Measurements from ENCODE around the gene HDAC3. TPM values are rescaled to one million over a fixed set of nuclear protein-coding genes. Genes with fewer than 3 reads are reported as not detected.
A peak's percentile ranks its signal among the peaks of the same experiment; 100 is the strongest.

HDAC3 gene
- total RNA-seq, 1 experiment from 2014 or later, result 91.9 TPM

DNA sequence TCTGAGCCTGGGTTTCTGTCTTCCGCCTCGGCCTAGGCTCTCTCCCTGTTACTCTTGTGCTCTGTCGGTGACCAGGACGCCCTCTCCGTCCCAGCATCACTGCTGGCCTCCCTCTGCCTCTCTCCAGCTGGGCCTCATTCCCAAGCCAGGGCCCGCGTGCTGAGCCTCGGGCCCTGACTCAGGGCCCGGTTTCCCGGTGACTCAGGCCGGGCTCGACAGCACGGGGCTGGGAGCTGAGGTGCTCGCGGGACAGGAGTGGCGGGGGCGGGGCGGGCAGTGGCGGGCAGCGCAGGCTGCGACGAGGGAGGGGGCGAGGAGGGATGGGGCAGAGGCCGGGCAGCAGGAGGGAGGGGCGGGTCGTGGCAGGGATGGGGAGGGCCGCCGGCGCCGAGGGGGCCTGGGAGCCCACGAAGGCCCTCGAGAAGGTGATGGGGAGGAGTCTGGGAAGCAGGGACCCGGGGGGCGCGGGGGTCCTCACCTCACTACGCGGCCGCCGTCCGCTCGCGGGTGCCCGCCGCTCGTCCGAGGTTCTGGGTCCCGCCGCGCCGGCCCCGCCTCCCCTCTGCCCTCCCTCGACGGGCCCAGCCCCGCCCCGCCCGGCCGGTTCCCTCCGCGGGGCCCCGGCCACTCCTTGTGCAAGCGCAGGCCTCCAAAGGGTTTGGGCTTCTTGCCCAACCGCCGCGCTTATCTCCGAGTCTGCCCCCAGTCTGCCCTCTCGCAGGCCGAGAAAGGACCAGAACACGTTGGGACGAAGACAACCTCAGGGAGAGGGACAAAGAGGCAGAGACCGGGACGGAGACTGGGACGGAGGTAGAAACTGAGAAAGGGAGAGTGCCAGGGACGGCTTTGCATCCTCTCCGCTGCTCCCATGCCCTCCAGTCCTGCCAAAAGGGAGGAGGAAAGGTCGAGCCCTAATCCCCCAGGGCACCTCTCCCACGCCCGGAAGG, 45.3 kb upstream of the HDAC3 start, which contains the start of gene ARAP3:
Gene ARAP3, minus strand, starts transcription at position 536 of the 947 bp plus-strand sequence. CDS start 1,744 bp downstream, outside the sequence.
- Histone ChIP-seq H3K27ac (ENCODE audit: low read depth, low read length) (peak within 1 kb of the TSS; percentile 66), H3K4me3 (replicated peaks in 1 of 2; ENCODE audit: low read depth in 1 of 2, low read length in 2 of 2) (peak within 1 kb of the TSS; percentile 56 to 61), H3K9ac (ENCODE audit: low read length) (peak within 1 kb of the TSS; percentile 66), H2AFZ (ENCODE audit: low read depth, low read length, poor library complexity, severe bottlenecking) (no peak within 1 kb of the TSS), H3K27me3 (ENCODE audit: insufficient read depth, low read length) (no peaks in the 10 kb centered on the region), H3K9me2 (ENCODE audit: insufficient read depth) (no peaks in the 10 kb centered on the region), H4K20me1 (ENCODE audit: insufficient read depth) (no peaks in the 10 kb centered on the region), H3K4me2 (ENCODE audit: low read length) (peak within 1 kb of the TSS; percentile 85), H3K79me2 (ENCODE audit: insufficient read depth, low read length) (no peaks in the 10 kb centered on the region; the same call in 1 of the 2 replicates), H3K4me1 (ENCODE audit: control insufficient read depth in 1 of 2, insufficient read depth in 2 of 2, low read length in 2 of 2) (peaks cover 18 to 30% of the 10 kb centered on the region in 2 experiments), H3K36me3 (ENCODE audit: control insufficient read depth in 1 of 2, insufficient read depth in 2 of 2, low read length in 2 of 2) (no peaks in the 10 kb centered on the region), H3K9me3 (ENCODE audit: control insufficient read depth in 1 of 2, insufficient read depth in 1 of 2, low read depth in 1 of 2, low read length in 2 of 2) (no peaks in the 10 kb centered on the region)
- peak; percentile 40 for DNase-seq (ENCODE audit: low read depth, low spot score)
- POLR2A ChIA-PET, result interaction anchor here (0.6 to 2.0 kb wide), 4 partner anchors 10 to 1744 kb away, joined by 3 to 10 read pairs (median 7); partner anchors contain the start of genes PCDH1 and RELL2
- RAD21 ChIA-PET (ENCODE audit: low non-redundant PET in 1 of 2, low total read pairs in 2 of 2, uncharacterized antibody in 2 of 2, unreplicated experiment in 2 of 2), result interaction anchor here in 1 of 2 experiments (0.6 kb wide), 1 partner anchor 90 kb away, joined by 3 read pairs; no protein-coding TSS in a partner anchor
- BruUV-seq (replicated peaks), result no TSS peak
- intact Hi-C loops (cut with micrococcal nuclease), result no loop called here
- peak; percentile 86 for ATAC-seq
- no peak for TF ChIP-seq POLR2A (IDR thresholded peaks at IDR 0.05; ENCODE audit: borderline replicate concordance, extremely low read depth, insufficient read depth, insufficient read length)
- no peak; the same call in 1 of the 2 replicates for TF ChIP-seq SP1 (IDR thresholded peaks at IDR 0.05; ENCODE audit: low read depth)
- TF ChIP-seq ZBTB33 (IDR thresholded peaks at IDR 0.05; ENCODE audit: extremely low read depth, insufficient replicate concordance, low read length), result no peak
- TF ChIP-seq SRF (IDR thresholded peaks at IDR 0.05; ENCODE audit: low read depth), result no peak
- TF ChIP-seq, protein P1, sequence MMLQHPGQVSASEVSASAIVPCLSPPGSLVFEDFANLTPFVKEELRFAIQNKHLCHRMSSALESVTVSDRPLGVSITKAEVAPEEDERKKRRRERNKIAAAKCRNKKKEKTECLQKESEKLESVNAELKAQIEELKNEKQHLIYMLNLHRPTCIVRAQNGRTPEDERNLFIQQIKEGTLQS (IDR thresholded peaks at IDR 0.05), result no peak
- TF ChIP-seq ZNF274 (IDR thresholded peaks at IDR 0.05; ENCODE audit: low read depth, low read length), result no peak
- TF ChIP-seq, protein P2, sequence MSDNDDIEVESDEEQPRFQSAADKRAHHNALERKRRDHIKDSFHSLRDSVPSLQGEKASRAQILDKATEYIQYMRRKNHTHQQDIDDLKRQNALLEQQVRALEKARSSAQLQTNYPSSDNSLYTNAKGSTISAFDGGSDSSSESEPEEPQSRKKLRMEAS (IDR thresholded peaks at IDR 0.05), result peak; percentile 89
- peak; percentile 78 for TF ChIP-seq ZFX (IDR thresholded peaks at IDR 0.05)
- no peak for TF ChIP-seq RAD21 (IDR thresholded peaks at IDR 0.05; ENCODE audit: low read depth)
- TF ChIP-seq SIN3A (IDR thresholded peaks at IDR 0.05; ENCODE audit: low read depth), result no peak
- no peak for TF ChIP-seq EZH2 (IDR thresholded peaks at IDR 0.05)
- TF ChIP-seq EGR1 (IDR thresholded peaks at IDR 0.05; ENCODE audit: low read depth), result peak; percentile 74
- peak; percentile 21 for TF ChIP-seq TCF7L2 (IDR thresholded peaks at IDR 0.05; ENCODE audit: borderline replicate concordance, extremely low read depth, insufficient read depth, insufficient read length)
- no peak for TF ChIP-seq JUND (IDR thresholded peaks at IDR 0.05)
- TF ChIP-seq, protein P3, sequence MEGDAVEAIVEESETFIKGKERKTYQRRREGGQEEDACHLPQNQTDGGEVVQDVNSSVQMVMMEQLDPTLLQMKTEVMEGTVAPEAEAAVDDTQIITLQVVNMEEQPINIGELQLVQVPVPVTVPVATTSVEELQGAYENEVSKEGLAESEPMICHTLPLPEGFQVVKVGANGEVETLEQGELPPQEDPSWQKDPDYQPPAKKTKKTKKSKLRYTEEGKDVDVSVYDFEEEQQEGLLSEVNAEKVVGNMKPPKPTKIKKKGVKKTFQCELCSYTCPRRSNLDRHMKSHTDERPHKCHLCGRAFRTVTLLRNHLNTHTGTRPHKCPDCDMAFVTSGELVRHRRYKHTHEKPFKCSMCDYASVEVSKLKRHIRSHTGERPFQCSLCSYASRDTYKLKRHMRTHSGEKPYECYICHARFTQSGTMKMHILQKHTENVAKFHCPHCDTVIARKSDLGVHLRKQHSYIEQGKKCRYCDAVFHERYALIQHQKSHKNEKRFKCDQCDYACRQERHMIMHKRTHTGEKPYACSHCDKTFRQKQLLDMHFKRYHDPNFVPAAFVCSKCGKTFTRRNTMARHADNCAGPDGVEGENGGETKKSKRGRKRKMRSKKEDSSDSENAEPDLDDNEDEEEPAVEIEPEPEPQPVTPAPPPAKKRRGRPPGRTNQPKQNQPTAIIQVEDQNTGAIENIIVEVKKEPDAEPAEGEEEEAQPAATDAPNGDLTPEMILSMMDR (IDR thresholded peaks at IDR 0.05 in 2 of 3, conservative IDR thresholded peaks at IDR 0.05 in 1 of 3; ENCODE audit: borderline replicate concordance in 1 of 3, insufficient read depth in 1 of 3, low read depth in 2 of 3, low read length in 2 of 3), result no peak
- TF ChIP-seq CEBPB (IDR thresholded peaks at IDR 0.05; ENCODE audit: low read depth), result no peak; the same call in 1 of the 2 replicates
- TF ChIP-seq EZH2phosphoT487 (IDR thresholded peaks at IDR 0.05; ENCODE audit: borderline replicate concordance), result no peak
- no peak; the same call in 1 of the 2 replicates for TF ChIP-seq FOSL1 (IDR thresholded peaks at IDR 0.05; ENCODE audit: low read depth)
- TF ChIP-seq POLR2AphosphoS5 (IDR thresholded peaks at IDR 0.05; ENCODE audit: low read depth, low read length), result peak; percentile 55
- no peak for TF ChIP-seq CBX3 (IDR thresholded peaks at IDR 0.05; ENCODE audit: low read depth)
- peak; percentile 56 for TF ChIP-seq YY1 (IDR thresholded peaks at IDR 0.05; ENCODE audit: extremely low read depth, insufficient replicate concordance, low read depth, low read length)
- CTCF ChIA-PET, result interaction anchor here (0.7 to 1.4 kb wide), 4 partner anchors 10 to 161 kb away, joined by 4 to 6 read pairs (median 5); no protein-coding TSS in a partner anchor
